CD4-positive, alpha-beta T cell treated with Interleukin-12 subunit alpha and Interleukin-12 subunit beta, for 1 hour (primary cell): ENCODE data around the gene IQCF2.
"Not testable (repeated sequence)": the region's sequence is repeated elsewhere in the genome, so short reads cannot be mapped to it uniquely, and the experiment has no call there.

Experiments used
- DNase-seq: peaks from one replicate; pipeline ENCODE4 v3.0.0-alpha.2; 2020

Gene IQCF2

DNA sequence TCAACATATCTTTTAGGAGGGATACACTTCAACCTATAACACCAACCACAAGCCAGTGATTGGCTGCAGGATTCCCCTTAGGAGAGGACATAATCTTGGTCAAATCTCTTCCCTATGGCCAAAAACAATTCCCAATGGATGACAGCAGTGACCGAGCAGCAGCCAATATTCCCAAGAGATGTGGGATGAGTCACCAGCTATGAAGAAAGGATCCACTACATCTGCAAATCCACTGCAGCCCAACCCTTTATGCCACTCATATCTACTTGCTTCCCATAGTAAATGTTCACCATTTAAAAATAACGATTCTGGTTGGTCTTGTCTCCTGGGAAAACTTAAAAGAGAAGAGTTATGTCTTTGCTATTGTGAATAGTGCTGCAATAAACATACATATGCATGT lies 18.5 kb downstream of the IQCF2 start:
- no peak for DNase-seq

GRCh38 chr3:51886447-51886846 lies 25.0 kb downstream of the IQCF2 start:
- DNase-seq: no peak

DNA sequence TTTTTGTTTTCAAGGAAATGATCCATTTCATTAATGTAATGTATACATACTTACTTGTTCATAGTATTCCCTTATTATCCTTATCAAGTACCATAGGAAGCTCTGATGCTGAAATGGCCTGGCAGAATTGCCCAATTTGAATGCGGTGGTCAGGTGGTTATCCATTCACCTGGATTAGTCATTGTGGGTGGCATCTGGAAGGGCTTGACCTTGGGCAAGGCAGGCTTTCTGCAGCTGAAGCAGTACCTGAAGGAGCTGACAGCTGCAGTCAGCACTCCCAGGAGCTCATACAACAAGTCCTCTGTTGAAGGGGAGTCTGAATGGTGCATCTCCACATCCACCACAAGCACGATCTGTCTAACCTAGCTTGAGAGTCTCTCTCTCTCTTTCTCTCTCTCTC lies 26.2 kb downstream of the IQCF2 start:
- no peak for DNase-seq

GRCh38 chr3:51888463-51889105 lies 27.2 kb downstream of the IQCF2 start:
- DNase-seq: no peak

- no peak for DNase-seq
Measured at GRCh38 chr3:51891242-51892039, 30.0 kb downstream of the IQCF2 start.

GRCh38 chr3:51894391-51894790 lies 33.0 kb downstream of the IQCF2 start:
- no peak for DNase-seq

GRCh38 chr3:51894939-51895338 lies 33.5 kb downstream of the IQCF2 start:
- no peak for DNase-seq

DNA sequence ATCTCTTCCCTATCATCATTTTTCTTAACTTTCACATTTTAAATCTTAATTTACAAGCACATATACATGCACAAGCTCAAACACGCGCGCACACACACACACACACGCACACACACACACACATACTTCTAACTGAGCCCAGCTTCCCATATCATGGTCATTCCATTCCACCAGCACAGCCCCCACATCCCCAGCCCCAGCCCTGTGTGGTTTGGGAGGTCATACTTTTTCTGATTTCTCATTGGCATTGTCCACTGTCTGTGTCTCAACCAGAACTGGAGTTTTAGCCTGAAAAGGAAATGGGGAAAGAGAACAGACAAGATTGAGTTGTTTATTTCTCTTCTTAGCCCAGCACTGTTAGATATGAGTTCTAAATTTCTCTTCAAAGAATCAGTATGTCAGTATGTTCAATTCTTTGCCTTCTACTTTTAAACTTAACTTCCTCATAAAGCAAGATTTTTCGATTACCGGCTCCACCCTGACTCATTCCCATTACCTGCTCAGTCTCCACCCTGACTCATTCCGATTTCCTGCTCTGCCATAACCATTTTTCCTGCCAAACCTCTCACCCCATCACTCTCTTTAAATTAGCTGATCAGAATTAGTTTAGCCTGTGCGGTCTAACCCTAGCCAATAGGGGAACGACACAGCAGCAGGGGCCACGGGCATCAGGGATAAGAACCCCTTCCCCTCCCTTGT lies 35.3 kb downstream of the IQCF2 start:
- no peak for DNase-seq

DNA sequence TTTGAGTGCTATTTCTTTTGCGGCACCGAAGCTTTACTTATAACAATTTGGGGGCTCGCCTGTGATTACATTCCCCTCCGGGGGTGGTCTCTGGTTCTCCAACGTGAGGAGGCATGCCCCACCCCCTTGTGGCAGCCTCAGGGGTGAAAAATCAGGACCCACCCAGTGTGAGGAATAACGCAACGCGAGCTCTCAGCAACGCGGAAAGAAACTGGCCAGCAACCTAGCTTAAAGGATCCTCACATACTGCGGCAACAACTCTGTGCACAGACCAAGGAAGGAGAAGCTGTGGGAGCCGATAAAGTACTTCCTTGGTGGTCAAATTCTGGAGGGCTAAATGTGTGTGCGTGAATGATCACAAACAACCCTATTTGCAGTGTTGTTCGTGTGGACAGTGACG lies 36.0 kb downstream of the IQCF2 start:
- DNase-seq: no peak

DNA sequence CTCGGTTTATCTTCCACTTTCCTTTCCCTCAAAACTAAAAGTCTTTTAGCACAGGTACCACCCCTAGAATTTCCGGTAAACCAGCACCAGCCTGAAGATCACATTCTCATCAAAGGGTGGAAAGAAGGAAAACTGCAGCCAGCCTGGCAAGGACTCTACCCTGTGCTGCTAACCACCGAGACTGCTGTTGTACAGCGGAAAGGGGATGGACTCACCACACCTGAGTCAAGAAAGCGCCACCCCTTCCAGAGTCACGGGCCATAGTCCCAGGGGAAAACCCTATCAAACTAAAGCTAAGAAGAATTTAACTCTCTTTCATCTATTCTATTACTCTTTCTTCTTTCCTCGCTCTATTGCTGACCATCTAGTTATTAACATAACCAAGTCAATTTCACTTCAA lies 38.6 kb downstream of the IQCF2 start:
- DNase-seq: not testable (repeated sequence)

GRCh38 chr3:51902361-51902760 lies 40.9 kb downstream of the IQCF2 start:
- not testable (repeated sequence) for DNase-seq

DNA sequence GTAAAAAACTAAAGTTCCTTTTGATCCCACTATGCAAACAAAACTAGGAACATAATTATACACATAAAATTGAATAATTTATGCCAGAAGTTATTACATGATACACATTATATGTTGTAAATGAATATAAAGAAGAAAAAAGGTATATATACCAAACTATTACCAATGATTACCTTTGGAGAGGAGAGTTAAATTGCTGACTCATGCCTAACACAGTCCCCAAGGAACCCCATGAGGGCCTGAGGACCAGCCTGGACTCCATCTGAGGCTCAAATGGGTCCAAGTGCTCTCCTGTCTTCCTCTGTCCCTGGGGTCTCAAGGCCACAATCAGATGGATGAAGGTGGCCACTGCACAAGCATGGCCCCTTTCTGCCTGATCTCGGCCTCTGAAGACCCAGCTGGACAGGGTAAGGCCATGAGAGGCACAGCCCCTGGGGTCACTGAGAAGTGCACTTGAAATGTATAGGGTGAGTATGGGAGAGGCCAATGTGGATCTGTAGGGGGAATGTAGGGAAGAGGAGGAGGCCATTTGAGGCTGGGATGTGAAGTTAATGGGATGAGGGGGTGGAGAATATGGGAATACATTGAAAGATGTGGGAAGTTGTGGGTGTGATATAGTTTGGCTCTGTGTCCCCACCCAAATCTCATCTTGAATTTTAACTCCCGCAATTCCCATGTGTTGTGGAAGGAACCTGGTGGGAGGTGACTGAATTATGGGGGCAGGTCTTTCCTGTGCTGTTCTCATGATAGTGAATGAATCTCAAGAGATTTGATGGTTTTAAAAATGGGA lies 42.8 kb downstream of the IQCF2 start:
- no peak for DNase-seq

GRCh38 chr3:51908026-51908425 lies 46.6 kb downstream of the IQCF2 start:
- no peak for DNase-seq
